ENCODE data around the gene TM4SF4.
A peak's percentile ranks its signal among the peaks of the same experiment; 100 is the strongest.

TM4SF4 gene

GRCh38 chr3:149487598-149488197 lies 13.2 kb downstream of the TM4SF4 start:
- no peak for DNase-seq

- DNase-seq: no peak
Measured at GRCh38 chr3:149489060-149489690, 14.7 kb downstream of the TM4SF4 start.

GRCh38 chr3:149490260-149490971 lies 15.9 kb downstream of the TM4SF4 start:
- DNase-seq: no peak

GRCh38 chr3:149493315-149494021 lies 19.0 kb downstream of the TM4SF4 start:
- DNase-seq: no peak

GRCh38 chr3:149494022-149494758 lies 19.7 kb downstream of the TM4SF4 start:
- DNase-seq: peak; percentile 46

- DNase-seq: no peak
Measured at GRCh38 chr3:149494759-149495580, 20.5 kb downstream of the TM4SF4 start.

GRCh38 chr3:149495581-149496125 lies 21.2 kb downstream of the TM4SF4 start:
- no peak for DNase-seq

- DNase-seq: no peak
Measured at GRCh38 chr3:149496891-149497290, 22.4 kb downstream of the TM4SF4 start.

GRCh38 chr3:149497966-149498670 lies 23.6 kb downstream of the TM4SF4 start:
- DNase-seq: no peak

GRCh38 chr3:149501524-149501923 lies 27.0 kb downstream of the TM4SF4 start:
- DNase-seq: peak; percentile 62

GRCh38 chr3:149502438-149502837 lies 27.9 kb downstream of the TM4SF4 start:
- no peak for DNase-seq

- no peak for DNase-seq
Measured at GRCh38 chr3:149506540-149506939, 32.0 kb downstream of the TM4SF4 start.

- no peak for DNase-seq
Measured at GRCh38 chr3:149506965-149507364, 32.5 kb downstream of the TM4SF4 start.

- no peak for DNase-seq
Measured at GRCh38 chr3:149507491-149508324, 33.2 kb downstream of the TM4SF4 start.

- DNase-seq: no peak
Measured at GRCh38 chr3:149509526-149509925, 35.0 kb downstream of the TM4SF4 start.

- DNase-seq: no peak
Measured at GRCh38 chr3:149510480-149510879, 36.0 kb downstream of the TM4SF4 start.

GRCh38 chr3:149511040-149511626 lies 36.6 kb downstream of the TM4SF4 start:
- no peak for DNase-seq

GRCh38 chr3:149512073-149512782 lies 37.7 kb downstream of the TM4SF4 start:
- DNase-seq: no peak

- DNase-seq: no peak
Measured at GRCh38 chr3:149514471-149514870, 40.0 kb downstream of the TM4SF4 start.
